Testis (tissue), 2 donors: ENCODE data around the gene SIGLEC9.
A peak's percentile ranks its signal among the peaks of the same experiment; 100 is the strongest.

Experiments
- CTCF ChIP-seq, 3 experiments: fragments of 450-650 bp in 2 of 3; fragments of 200-600 bp in 1 of 3; sonication (generic) in 1 of 3; IDR thresholded peaks; one replicate each; pipeline ENCODE4 v1.5.1; 2016 to 2019; ENCODE audit warnings: antibody characterized with exemption in 3 of 3, mild to moderate bottlenecking in 2 of 3, moderate library complexity in 1 of 3
- POLR2A ChIP-seq: fragments of 450-650 bp; IDR thresholded peaks from one replicate; pipeline ENCODE4 v1.6.1; 2017; ENCODE audit warnings: antibody characterized with exemption, mild to moderate bottlenecking, moderate library complexity

GRCh38 chr19:51131780-51132680 is 7.3 kb downstream of the SIGLEC9 start:
- TF ChIP-seq POLR2A (no peak), CTCF (IDR thresholded peaks at IDR 0.05) (peak in 1 of 3 experiments; percentile 40)
